H9 (cell line): ENCODE data around the gene MBL2. TPM values are rescaled to one million over a fixed set of nuclear protein-coding genes. Genes with fewer than 3 reads are reported as not detected.

Experiments
- DNase-seq: peaks from one replicate; pipeline ENCODE4 v3.0.0-alpha.2; 2017
- H2AFZ ChIP-seq: one replicate; pipeline ENCODE4 v1.6.1; 2013; ENCODE audit warnings: mild to moderate bottlenecking, low read length, control low read depth, moderate library complexity
- H2AK5ac ChIP-seq: 2 replicates; pipeline ENCODE4 v1.6.1; 2013; ENCODE audit warnings: low read length, control low read depth, mixed read lengths; ENCODE audit not compliant: insufficient read length
- H2BK120ac ChIP-seq: one replicate; pipeline ENCODE4 v1.6.1; 2013; ENCODE audit warnings: low read depth, mild to moderate bottlenecking, low read length, control low read depth, inconsistent platforms; ENCODE audit not compliant: poor library complexity, severe bottlenecking
- H2BK12ac ChIP-seq: 2 replicates; pipeline ENCODE4 v1.6.1; 2013; ENCODE audit warnings: low read length, control low read depth, mixed read lengths, low read depth; ENCODE audit not compliant: insufficient read length
- H2BK15ac ChIP-seq: 2 replicates; pipeline ENCODE4 v1.6.1; 2013; ENCODE audit warnings: low read depth, low read length, control low read depth
- H2BK20ac ChIP-seq: one replicate; pipeline ENCODE4 v1.6.1; 2013; ENCODE audit warnings: low read depth, mild to moderate bottlenecking, low read length, control low read depth, inconsistent platforms; ENCODE audit not compliant: poor library complexity, severe bottlenecking
- H2BK5ac ChIP-seq: 2 replicates; pipeline ENCODE4 v1.6.1; 2013; ENCODE audit warnings: low read length, control low read depth, mixed read lengths; ENCODE audit not compliant: insufficient read length
- H3K14ac ChIP-seq: 2 replicates; pipeline ENCODE4 v1.6.1; 2013; ENCODE audit warnings: low read length, control low read depth; ENCODE audit not compliant: insufficient read depth
- H3K18ac ChIP-seq: 2 replicates; pipeline ENCODE4 v1.6.1; 2013; ENCODE audit warnings: low read depth, mild to moderate bottlenecking, mixed read lengths, low read length, control low read depth; ENCODE audit not compliant: insufficient read length
- H3K23ac ChIP-seq: 2 replicates; pipeline ENCODE4 v1.6.1; 2013; ENCODE audit warnings: low read length, control low read depth, mixed read lengths, low read depth; ENCODE audit not compliant: insufficient read length
- H3K23me2 ChIP-seq: 2 replicates; pipeline ENCODE4 v1.6.1; 2013; ENCODE audit warnings: low read depth, mild to moderate bottlenecking, mixed read lengths, low read length, control low read depth; ENCODE audit not compliant: insufficient read length, poor library complexity, severe bottlenecking
- H3K27ac ChIP-seq: 2 replicates; pipeline ENCODE4 v1.5.1; 2013; ENCODE audit warnings: low read length, control low read depth, mixed read lengths, low read depth; ENCODE audit not compliant: insufficient read length
- H3K27me3 ChIP-seq: 2 replicates; pipeline ENCODE4 v1.6.1; 2013; ENCODE audit warnings: low read length, control low read depth, inconsistent platforms; ENCODE audit not compliant: insufficient read depth
- H3K4ac ChIP-seq: 2 replicates; pipeline ENCODE4 v1.6.1; 2013; ENCODE audit warnings: low read depth, mild to moderate bottlenecking, control low read depth, inconsistent platforms, low read length, moderate library complexity
- H3K4me1 ChIP-seq: 2 replicates; pipeline ENCODE4 v1.6.1; 2013; ENCODE audit warnings: low read length, control low read depth, inconsistent platforms; ENCODE audit not compliant: insufficient read depth
- H3K4me2 ChIP-seq: 2 replicates; pipeline ENCODE4 v1.6.1; 2013; ENCODE audit warnings: low read length, control low read depth, mixed read lengths; ENCODE audit not compliant: insufficient read length, insufficient read depth
- H3K56ac ChIP-seq: 2 replicates; pipeline ENCODE4 v1.6.1; 2013; ENCODE audit warnings: low read depth, mild to moderate bottlenecking, mixed read lengths, low read length, control low read depth; ENCODE audit not compliant: insufficient read length
- H3K79me1 ChIP-seq: 2 replicates; pipeline ENCODE4 v1.6.1; 2013; ENCODE audit warnings: low read depth, mild to moderate bottlenecking, moderate library complexity, low read length, control low read depth, inconsistent platforms; ENCODE audit not compliant: insufficient read depth, poor library complexity, severe bottlenecking
- H3K79me2 ChIP-seq: 2 replicates; pipeline ENCODE4 v1.6.1; 2013; ENCODE audit warnings: low read length, control low read depth, inconsistent platforms; ENCODE audit not compliant: insufficient read depth
- H3K9ac ChIP-seq: 2 replicates; pipeline ENCODE4 v1.6.1; 2013; ENCODE audit warnings: low read length, control low read depth, mixed read lengths; ENCODE audit not compliant: insufficient read length; ENCODE audit errors: extremely low read depth
- H3K9me3 ChIP-seq: one replicate; pipeline ENCODE4 v1.6.1; 2013; ENCODE audit warnings: low read depth, low read length, inconsistent platforms; ENCODE audit not compliant: control insufficient read depth
- H3T11ph ChIP-seq: one replicate; pipeline ENCODE4 v1.6.1; 2013; ENCODE audit warnings: mild to moderate bottlenecking, low read length, control low read depth, inconsistent platforms
- H4K20me1 ChIP-seq: one replicate; pipeline ENCODE4 v1.6.1; 2013; ENCODE audit not compliant: control insufficient read depth, insufficient read length, insufficient read depth
- H4K5ac ChIP-seq: 2 replicates; pipeline ENCODE4 v1.6.1; 2013; ENCODE audit warnings: low read depth, mild to moderate bottlenecking, mixed read lengths, low read length, control low read depth; ENCODE audit not compliant: insufficient read length
- H4K8ac ChIP-seq: replicated peaks from 2 replicates; pipeline ENCODE4 v1.6.1; 2013; ENCODE audit warnings: low read length, control low read depth, mixed read lengths, low read depth; ENCODE audit not compliant: insufficient read length
- H4K91ac ChIP-seq: 2 replicates; pipeline ENCODE4 v1.6.1; 2013; ENCODE audit warnings: low read depth, mild to moderate bottlenecking, moderate library complexity, mixed read lengths, low read length, control low read depth; ENCODE audit not compliant: insufficient read length
- H3K27ac Mint-ChIP-seq, 3 experiments: 2 replicates in 2 of 3; 3 replicates in 1 of 3; pipeline ENCODE4 v1.8.0; 2020 to 2021; ENCODE audit warnings: mixed read lengths in 3 of 3, mild to moderate bottlenecking in 1 of 3, moderate library complexity in 1 of 3
- H3K27me3 Mint-ChIP-seq: 2 replicates; pipeline ENCODE4 v1.8.0; 2021; ENCODE audit warnings: low read depth, mild to moderate bottlenecking, moderate library complexity, mixed read lengths
- H3K36me3 Mint-ChIP-seq, 3 experiments: 2 replicates in 2 of 3; 3 replicates in 1 of 3; pipeline ENCODE4 v1.8.0; 2020 to 2021; ENCODE audit warnings: low read depth in 3 of 3, mixed read lengths in 3 of 3; ENCODE audit not compliant: insufficient read depth in 1 of 3
- H3K4me1 Mint-ChIP-seq, 2 experiments: 2 replicates each; pipeline ENCODE4 v1.8.0; 2020; ENCODE audit warnings: mixed read lengths in 2 of 2
- H3K4me3 Mint-ChIP-seq, 2 experiments: 2 replicates in 1 of 2; 3 replicates in 1 of 2; pipeline ENCODE4 v1.8.0; 2020 to 2021; ENCODE audit warnings: mild to moderate bottlenecking in 2 of 2, mixed read lengths in 2 of 2, moderate library complexity in 1 of 2
- H3K9me3 Mint-ChIP-seq, 2 experiments: 2 replicates in 1 of 2; 3 replicates in 1 of 2; pipeline ENCODE4 v1.8.0; 2020; ENCODE audit warnings: mild to moderate bottlenecking in 2 of 2, mixed read lengths in 2 of 2, moderate library complexity in 1 of 2
- CTCF ChIP-seq: fragments of 200-600 bp; sonication (generic); conservative IDR thresholded peaks from 3 replicates; pipeline ENCODE4 v1.8.0; 2021; ENCODE audit warnings: antibody characterized with exemption, mild to moderate bottlenecking
- WGBS: extraction: QIAGEN DNeasy Blood & Tissue Kit; methylation state at CpG from one replicate; pipeline ENCODE4 v1.1.7; 2013; ENCODE audit warnings: missing lambda C conversion rate, low lambda C conversion rate, mixed read lengths; ENCODE audit not compliant: insufficient read length; ENCODE audit errors: extremely low coverage; 5-methylcytosine and 5-hydroxymethylcytosine counted together
- total RNA-seq: library from RNA; stranded (reverse); gene quantifications from 2 replicates; pipeline ENCODE4 v1.2.1, GENCODE V29; 2021

The MBL2 gene
- total RNA-seq, 1 experiment from 2014 or later: not detected

GRCh38 chr10:52777414-52777813 lies 4.8 kb upstream of the MBL2 start:
- Histone ChIP-seq H3K23ac (no peak overlapping the region), H3K4ac (no peak overlapping the region), H4K5ac (no peak overlapping the region), H3K27ac (no peak overlapping the region), H3K23me2 (no peaks in the 10 kb centered on the region), H3K79me2 (no peaks in the 10 kb centered on the region), H2AK5ac (no peak overlapping the region), H3K79me1 (no peaks in the 10 kb centered on the region), H2BK5ac (no peak overlapping the region), H3K9ac (no peak overlapping the region), H2BK15ac (no peak overlapping the region), H4K8ac (no peak overlapping the region), H3K4me2 (no peak overlapping the region), H2BK12ac (no peak overlapping the region), H3T11ph (no peak overlapping the region), H3K56ac (no peak overlapping the region), H2BK120ac (no peak overlapping the region), H2AFZ (no peak overlapping the region), H4K20me1 (no peaks in the 10 kb centered on the region), H3K9me3 (no peaks in the 10 kb centered on the region), H4K91ac (no peak overlapping the region), H3K27me3 (no peaks in the 10 kb centered on the region), H3K18ac (no peak overlapping the region), H3K14ac (no peak overlapping the region), H3K4me1 (no peaks in the 10 kb centered on the region), H2BK20ac (no peak overlapping the region)
- no peak for TF ChIP-seq CTCF
- DNase-seq: no peak
- no CpG with 5 or more reads among the region's 5 CpGs for WGBS
- Mint-ChIP-seq H3K36me3 (no peaks in the 10 kb centered on the region), H3K27ac (no peak overlapping the region), H3K9me3 (no peaks in the 10 kb centered on the region; a peak in 1 of 5 replicates), H3K27me3 (no peaks in the 10 kb centered on the region), H3K4me3 (no peak overlapping the region), H3K4me1 (peaks cover 6 to 7% of the 10 kb centered on the region in 2 experiments; a peak in 3 of 4 replicates)
